WTC11 (cell line): Measurements from ENCODE around the gene MRTFB.

Experiments
- SMAD3 ChIP-seq: sonication (generic); formaldehyde crosslinking; IDR thresholded peaks from 2 replicates; pipeline ENCODE4 v1.8.0; 2022; ENCODE audit warnings: missing genetic modification reagents, mild to moderate bottlenecking, borderline replicate concordance
- TF ChIP-seq, protein P1 (sequence below): fragments of 200-600 bp; IDR thresholded peaks from 2 replicates; pipeline ENCODE4 v1.8.0; 2022; ENCODE audit warnings: antibody characterized with exemption

DNA sequence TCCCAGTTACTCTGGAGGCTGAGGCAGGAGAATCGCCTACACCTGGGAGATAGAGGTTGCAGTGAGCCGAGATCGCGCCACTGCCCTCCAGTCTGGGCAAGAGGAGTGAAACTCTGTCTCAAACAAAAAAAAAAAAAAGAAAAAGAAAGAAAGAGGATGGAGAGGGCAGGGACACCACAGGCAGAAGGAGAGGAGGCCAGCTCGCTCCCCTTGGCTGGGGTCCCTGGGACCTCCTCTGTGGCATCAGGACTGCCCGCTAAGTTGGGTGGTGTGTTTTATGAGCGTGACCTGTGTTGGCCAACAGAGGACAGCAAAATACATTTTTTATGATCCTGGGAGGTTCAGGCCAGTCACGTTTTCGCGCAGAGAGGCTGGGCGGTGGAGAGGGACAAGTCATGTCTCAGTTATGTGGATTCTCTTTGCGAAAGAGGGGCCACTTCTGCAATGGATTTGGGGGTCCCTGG lies 229.6 kb downstream of the MRTFB start:
- TF ChIP-seq, protein P1, sequence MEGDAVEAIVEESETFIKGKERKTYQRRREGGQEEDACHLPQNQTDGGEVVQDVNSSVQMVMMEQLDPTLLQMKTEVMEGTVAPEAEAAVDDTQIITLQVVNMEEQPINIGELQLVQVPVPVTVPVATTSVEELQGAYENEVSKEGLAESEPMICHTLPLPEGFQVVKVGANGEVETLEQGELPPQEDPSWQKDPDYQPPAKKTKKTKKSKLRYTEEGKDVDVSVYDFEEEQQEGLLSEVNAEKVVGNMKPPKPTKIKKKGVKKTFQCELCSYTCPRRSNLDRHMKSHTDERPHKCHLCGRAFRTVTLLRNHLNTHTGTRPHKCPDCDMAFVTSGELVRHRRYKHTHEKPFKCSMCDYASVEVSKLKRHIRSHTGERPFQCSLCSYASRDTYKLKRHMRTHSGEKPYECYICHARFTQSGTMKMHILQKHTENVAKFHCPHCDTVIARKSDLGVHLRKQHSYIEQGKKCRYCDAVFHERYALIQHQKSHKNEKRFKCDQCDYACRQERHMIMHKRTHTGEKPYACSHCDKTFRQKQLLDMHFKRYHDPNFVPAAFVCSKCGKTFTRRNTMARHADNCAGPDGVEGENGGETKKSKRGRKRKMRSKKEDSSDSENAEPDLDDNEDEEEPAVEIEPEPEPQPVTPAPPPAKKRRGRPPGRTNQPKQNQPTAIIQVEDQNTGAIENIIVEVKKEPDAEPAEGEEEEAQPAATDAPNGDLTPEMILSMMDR, result no peak
- no peak for TF ChIP-seq SMAD3 (CRISPR knock-in tag)
